CD4-positive, alpha-beta T cell treated with Interleukin-21 for 1 hour (primary cell): ENCODE measurements around the gene QPCT.
"Not testable (repeated sequence)": the region's sequence is repeated elsewhere in the genome, so short reads cannot be mapped to it uniquely, and the experiment has no call there.

Source experiments
- DNase-seq: peaks from one replicate; pipeline ENCODE4 v3.0.0-alpha.2; 2020

The QPCT gene

DNA sequence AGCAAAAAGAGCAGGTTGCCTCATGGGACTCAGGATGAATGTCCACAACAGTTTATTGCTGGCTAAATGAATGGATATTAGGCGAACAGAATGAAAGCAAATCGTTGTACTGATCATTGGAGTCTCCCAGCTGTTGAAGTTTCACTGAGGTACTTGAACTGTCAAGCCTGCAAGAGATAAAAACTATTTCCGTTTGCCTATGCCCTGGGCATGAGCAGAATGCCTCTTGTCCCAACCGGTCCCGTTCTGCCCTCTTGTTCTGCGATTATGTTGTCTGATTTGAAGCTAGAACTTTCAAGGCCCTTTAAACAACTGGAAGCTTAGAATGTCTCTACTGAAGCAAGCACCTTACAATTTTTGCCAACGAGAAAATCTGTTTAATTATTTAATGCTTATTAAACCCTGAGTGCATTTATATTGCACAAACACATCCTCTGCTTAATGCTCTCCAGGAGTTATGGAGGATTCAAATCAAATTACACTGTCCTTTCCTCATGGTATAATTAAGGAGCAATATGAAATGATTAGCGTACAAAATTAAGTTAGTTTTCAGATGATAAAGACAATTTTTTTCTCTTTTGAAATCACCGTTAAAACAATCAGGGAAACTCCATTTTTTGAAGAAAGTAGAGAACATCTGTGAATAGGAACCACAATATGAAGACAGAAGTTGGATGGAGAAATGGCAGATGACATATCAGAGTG is 17.7 kb downstream of the QPCT start:
- DNase-seq, result no peak

DNA sequence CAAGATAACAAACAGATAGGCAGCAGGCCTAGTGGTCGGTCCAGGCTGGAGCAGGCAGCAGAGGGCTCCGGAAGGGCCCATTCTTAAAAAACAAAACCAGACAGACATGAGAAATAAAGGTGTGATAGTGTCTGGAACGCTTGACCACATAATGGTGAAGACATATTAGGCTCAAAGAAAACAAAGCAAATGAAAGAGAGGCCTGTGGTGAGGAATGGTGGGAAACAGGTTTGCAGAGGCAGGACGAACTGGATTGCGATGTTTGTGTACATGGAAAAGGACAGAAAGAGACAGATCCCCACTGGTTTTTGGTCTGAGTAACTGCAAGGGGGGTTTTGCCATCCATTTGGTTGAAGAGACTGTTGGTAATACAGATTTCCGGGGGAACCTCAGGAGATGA is 19.9 kb downstream of the QPCT start:
- no peak for DNase-seq

DNA sequence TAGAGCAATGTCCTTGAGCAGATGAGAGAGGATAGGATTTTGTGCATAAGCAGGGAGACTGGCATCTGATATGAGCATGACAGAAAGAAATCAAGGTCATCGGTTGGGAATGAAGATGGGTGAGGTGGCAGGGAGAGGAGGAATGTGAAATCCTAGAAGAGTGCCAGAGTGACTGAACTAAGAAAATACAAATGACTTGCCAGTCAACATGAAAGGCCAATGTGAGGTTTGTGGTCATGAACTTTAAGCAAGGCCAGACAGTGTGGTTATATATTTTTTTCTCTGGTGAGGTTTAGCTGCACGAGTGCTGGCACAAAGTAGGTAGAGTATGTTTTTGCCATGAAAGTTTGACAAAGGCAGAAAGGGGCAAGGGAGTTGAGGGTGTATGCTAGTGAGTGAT is 21.2 kb downstream of the QPCT start:
- no peak for DNase-seq

DNA sequence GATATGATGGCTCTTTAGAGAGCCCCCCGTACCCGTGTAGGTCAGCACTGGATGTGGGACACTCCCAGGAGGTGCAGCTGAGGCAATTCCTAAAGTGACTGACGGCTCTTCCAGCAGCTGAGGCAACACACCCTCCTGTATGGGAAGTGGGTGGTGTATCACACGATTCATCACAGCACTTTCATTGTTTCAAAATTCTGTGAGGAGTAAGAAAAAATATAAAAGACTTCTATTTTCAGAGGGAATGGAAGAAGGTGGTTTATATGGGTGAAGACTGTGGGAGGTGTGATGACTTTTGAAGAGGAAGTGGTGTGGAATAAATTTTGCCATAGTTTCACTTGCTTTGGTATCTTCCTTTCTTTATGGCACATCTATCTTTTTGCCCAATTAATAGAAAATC is 22.3 kb downstream of the QPCT start:
- DNase-seq, result no peak

DNA sequence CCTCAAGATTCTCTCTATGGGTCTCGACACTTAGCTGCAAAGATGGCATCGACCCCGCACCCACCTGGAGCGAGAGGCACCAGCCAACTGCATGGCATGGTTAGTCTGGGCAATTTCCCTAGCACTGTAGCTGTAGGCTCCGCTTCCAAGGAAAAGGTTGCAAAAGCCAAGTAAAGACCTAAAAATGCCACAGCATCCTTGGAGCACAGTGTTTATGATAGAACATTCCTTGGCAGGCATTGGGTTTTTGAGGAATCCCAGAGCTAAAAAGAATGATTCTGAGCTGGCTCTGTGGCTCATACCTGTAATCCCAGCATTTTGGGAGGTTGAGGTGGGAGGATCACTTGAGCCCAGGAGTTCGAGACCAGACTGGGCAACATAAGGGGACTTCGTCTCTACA is 22.9 kb downstream of the QPCT start:
- no peak for DNase-seq

DNA sequence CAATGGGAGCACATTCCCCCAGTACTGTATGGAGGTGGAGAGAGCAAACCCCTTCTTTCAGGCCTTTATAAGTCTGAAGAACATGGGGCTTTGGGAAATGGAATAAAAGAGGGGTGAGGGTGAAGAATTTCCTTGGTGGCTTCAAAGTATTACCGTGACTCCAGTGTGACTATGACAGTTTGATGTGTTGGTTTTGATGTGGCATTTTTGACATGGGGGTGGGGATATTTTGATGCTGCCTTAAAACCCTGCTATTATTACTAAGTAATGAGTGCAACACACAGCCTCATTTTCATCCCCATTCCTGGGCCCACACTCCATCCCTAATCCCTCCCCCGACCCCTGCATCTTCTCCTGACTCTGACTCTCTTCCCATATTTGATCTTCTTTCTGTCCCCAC is 23.6 kb downstream of the QPCT start:
- DNase-seq, result peak; percentile 24

DNA sequence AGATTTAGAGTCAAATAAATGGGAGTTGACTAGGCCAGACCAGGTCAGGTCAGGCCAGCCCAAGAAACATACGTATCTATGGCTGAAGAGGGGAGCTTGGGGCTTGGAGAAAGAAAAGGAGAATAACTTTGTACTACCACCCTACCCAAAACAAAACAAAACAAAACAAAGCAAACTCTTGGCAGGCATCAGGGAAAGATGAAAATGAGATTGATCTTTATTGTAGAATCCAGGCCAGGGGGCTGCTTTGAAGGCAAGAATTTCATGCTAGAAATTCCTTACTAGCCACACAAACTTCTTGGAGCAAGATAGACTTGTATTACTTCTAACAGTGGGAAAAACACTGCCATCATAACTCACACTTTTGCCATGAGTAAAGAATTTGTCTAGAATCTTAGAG is 26.2 kb downstream of the QPCT start:
- no peak for DNase-seq

DNA sequence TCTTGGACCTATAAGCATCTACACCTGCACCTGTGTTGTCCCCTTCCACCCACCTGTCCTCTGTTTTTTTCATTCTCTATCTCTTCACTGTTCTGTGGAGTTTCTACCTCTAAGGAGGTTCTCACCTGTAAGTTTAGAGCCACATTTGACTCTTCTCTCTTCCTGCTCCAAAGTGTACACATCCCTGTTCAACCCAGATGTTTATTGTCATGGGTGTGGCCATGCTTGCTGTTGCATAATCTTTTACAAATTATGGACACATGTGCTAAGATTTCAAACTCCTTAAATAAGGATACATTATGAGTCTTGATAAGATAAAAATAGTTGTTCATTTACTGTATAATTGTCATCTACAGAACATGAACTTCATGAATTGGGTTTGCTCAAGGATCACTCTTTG is 27.6 kb downstream of the QPCT start:
- DNase-seq, result no peak

DNA sequence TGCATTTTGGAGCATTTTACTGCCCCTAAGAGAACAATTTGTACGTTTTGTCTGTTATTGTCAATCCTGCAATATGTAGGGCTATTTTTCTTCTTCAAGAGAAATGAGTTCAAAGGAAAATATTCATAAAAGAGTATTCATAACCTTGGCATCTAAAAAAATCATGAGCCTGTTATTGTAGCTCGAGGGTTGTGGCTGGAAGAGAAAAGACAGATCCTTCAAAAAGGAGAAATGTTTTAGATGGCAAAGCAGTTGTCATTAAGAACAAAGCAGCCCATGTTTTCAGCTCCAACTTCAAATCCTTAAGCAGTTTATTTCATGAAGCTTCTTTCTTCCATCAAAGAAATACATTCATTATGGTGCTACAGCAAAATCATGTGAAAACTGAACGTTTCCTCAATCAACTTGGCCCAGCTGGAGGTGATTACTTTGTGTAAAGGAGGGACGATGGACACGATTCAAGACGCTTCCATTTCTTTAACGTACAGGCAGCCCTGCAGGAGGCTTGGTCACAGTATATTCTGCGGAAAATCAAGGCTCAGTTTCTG is 31.4 kb downstream of the QPCT start:
- no peak for DNase-seq

DNA sequence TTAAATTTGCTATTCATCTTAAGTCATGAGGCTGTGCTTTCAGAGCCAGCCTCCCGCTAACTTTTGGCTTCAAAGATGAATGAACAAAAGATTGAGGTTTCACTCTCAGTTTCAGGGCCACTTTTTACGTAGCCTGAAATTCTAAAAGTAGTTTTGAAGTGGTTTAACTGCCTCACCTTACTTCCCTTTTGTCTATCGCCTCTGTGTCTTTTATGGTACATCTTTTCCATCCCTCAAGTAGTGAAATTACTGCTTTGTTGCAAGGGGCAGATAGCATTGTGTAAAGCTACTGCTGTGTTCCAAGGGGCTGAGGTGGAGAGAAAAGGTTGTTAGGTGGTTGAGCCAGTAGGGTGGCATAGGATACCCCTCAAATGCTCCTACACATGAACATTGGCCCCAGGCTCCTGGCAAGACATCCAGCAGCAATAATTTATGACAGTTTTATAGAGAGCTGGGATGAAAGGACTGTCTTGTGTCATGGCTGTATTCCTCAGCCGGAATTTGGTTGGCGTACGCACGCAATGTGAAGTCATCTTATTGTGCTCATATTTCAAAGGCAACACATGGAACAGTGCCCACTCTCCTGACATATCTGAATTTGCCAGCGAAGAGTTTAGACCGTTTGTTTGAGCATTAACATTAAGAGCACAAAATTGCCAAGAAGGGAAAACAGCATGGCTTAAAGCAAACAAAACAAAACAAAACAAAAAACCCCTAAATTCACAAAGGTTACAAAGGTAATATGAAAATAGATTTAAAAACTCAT is 32.2 kb downstream of the QPCT start:
- peak; percentile 31 for DNase-seq

DNA sequence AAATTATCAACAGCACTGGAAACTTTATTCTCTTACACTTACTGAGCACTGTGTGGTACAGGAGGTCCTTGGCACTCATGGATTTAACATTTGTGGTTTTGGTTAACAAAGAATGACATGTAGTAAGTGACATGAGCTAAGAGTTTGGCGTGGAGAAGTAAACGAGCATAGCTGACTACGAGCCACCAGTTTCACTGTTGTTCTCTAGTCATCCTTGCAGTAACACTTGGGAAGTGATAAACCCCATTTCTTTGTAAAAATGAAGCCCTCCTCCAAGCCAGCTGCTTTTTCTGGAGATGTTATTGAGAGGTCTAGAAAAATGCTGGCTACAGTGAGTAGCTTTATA is 32.7 kb downstream of the QPCT start:
- DNase-seq, result no peak

DNA sequence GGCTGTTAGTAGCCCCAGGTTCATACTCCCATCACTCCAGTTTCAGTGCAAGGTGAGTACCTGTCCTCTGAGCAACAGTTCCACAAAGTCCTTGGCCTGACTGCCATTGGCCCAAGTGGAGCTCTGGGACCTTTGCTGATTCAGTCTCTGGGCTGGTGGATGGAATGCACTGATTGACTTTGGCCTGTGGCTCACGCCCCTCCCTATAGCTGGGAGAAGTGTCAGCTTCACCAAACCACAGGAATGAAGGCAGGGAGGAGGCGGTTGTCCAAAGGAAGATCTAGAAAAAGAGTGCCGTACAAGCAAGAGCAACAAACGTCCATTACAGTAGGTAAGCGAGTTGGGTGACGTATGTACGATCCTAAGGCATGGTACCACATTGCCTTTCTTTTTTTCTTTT is 34.0 kb downstream of the QPCT start:
- no peak for DNase-seq

DNA sequence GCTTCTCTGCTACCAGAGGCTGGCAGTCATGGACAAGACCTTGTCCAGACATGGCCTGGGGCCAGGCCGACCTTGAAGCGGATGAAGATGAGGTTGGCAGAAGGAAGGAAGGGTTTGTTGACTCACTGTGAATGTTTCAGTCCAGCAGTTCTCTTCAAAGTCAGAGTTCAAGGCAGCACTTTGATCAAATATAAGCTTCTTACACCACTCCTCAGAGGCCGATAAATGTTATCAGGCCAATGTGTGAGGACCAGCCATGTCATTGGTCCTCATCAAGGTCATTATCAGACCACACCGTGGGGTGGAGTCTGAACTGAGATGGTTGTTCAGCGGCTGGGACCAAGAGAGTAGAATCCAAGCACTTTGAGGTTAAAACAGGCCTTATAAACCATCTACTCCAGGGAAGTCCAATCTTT is 35.5 kb downstream of the QPCT start:
- DNase-seq, result no peak

DNA sequence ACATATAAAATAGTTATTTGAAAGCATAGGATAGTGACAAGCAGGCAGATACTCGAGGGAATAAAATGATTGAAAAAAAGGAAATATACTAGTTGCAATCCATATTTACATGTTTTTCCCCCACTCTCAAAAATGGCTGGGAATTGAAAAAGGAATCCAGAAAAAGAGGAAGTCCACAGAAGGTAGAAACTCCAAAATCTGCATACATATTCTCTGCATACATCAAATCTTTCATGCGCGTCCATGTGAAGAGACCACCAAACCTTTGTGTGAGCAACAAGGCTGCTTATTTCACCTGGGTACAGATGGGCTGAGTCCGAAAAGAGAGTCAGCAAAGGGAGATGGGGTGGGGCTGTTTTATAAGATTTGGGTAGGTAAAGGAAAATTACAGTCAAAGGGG is 36.4 kb downstream of the QPCT start:
- DNase-seq, result not testable (repeated sequence)

DNA sequence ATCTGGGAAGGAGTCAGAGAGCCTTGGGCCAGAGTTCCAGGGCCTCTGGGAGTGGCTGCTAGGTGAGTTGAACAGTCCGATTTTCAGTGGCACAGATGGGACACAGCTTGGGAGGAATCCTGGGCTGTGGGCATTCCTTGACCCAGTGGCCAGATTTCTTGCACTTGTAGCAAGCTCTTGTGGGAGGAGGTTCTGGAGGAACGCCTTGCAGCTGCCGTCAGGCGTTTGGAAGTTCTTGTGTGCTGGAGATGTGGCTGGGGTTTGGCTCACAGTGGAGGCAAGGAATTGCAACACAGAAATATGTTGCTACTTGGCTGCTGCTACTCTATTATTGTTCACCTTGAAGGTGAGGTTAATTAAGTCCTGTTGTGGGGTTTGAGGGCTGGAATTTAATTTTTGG is 39.8 kb downstream of the QPCT start:
- not testable (repeated sequence) for DNase-seq

DNA sequence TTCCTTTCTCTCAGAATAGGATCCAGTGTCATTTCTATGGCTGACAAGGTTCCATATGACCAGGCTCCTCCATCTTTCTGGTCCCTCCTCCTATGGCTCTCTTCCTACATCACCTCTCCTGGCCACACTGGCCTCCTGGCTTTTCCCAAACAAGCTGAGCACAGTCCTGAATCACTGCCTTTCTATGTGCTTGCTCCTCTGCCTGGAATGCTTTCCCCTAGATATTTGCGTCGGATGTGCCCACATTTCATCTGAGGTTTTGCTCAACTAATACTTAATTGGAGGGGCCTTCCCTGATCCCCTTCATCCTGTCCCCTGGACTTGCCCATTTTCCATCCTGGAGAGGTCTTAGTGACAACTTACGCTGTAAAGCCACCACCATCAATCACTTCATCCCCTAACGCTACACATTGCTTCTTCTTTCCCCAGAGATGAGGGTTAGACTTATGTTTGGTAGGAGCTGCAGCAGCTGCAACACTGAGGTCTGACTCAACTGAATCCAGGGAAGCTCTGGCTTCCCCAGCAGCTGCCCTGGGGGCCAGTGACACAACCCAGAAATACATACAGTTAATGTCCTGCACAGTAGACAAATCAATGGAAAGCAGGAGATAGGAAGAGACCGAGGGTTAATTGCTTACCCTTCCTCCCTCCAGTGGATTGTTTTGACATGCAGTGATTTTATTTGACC is 42.9 kb downstream of the QPCT start:
- no peak for DNase-seq

DNA sequence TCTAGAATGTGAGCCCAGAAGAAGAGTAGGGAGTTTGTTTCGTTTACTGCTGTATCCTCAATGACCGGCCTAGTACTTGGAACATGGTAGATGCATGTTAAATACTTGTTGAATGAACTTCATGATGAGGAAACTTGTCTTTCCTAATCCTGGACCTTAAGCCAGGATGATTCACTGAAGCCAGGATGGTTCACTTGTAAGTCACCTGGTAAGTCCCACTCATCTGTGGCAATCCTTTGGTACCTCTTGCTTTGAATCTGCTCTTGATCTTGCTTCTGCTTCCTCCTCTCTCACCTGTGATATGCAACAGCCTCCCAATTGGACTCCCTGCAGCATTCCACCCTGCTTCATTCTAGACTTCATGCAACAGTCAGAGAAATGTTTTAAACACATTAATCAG is 43.6 kb downstream of the QPCT start:
- DNase-seq, result no peak

DNA sequence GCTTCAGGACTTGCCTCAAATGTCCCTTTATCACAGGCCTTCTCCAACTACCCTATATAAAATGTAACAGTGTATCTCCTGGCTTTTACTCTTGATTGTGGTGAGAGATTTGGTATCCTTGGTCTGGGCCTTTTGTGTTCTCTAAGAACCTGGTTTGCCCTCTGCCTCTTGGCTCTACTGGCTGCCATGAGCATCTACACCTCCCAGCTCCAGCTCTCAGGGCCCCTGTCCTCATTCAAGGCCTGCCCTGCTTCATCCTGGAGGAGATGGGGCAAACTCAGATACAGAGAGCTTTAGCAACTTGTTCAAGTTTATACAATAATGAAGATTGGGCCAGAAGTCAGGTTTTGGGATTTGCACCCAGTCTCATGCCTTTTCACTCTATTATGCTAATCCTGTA is 45.0 kb downstream of the QPCT start:
- no peak for DNase-seq

DNA sequence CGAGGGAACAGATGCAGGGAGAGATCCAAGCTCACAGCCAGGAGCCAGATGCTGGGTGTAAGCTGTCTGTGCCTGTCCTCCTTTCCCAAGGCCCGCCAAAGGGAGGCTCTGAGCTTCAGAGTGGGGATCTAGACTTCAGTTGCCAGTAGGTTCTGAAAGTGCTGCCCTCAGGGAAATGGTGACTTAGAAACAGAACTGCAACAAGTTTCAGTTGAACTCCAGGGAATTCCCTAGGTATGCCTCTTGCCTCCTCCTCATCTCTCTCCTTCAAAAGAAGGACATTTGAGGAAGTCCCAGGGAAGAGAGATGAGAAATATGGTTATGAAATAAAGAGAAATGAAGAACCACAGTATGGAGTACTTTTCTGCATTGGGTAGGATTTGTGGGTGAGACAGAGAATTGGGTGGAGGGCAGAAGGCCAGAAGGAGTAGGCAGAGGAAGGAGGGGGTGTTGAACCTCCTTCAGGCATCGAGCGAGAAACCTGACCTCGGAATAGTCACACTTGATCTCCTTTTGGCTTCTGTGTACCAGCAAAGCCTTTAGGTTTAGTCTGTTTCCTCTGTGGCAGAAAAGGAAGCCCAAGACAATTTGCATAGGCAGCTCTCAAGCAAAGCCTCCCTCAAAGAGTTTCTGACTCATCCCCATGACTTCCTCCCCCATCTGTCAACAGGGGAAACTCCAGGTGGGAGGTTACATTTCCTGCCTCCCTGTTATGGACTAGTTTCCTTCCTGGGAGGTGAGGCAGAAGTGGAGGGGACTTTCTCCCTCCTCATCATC is 45.7 kb downstream of the QPCT start:
- peak; percentile 77 for DNase-seq

DNA sequence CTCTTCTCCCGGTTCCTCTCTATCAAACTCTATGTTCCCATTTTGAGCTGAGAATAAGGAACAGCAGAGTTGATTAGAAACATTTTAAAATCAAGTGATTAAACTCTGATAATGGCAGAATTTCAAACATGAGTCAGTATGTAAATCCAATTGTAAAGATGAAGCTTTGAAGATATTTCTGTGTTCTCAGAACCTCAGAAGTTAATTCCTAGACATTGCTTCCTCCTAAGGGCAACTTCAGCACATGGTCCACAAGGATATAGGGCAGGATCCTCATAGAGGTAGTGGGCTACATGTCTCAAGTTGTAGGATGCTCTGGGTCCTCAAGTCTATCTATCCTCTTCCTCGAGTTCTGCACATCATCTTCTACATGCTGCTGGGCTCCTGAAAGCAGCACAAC is 46.3 kb downstream of the QPCT start:
- no peak for DNase-seq

DNA sequence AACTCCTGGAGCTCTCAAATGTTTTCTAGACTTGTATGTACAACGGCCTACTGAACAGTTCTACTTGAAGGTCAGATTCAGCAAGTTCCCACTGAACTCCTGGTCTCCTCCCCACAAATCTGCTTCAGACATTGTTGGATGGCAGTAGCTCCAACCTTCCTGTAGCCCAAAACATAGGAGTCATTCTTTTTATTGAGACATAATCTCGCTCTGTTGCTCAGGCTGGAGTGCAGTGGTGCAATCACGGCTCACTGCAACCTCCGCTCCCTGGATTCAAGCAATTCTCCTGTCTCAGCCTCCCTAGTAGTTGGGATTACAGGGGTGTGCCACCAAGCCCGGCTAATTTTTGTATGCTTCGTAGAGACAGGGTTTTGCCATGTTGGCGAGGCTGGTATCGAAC is 47.3 kb downstream of the QPCT start:
- DNase-seq, result no peak

DNA sequence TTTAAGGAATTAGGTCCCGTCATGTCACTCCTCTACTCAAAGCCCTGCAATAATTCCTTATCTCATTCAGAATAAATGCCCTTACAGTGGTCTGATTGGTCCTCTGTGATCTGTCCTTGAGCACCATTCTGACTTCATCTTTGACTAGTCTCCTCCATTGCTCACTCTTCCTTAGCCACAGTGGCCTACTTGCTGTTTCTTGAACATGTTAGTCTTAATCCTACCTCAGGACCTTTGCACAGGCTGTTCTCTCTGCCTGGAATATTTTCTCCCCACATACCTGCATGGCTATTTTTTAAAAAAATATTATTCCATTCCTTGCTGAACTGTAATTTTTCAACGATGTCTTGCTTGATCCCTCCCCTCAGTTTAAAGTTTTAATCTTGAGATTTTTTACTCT is 48.0 kb downstream of the QPCT start:
- no peak for DNase-seq

DNA sequence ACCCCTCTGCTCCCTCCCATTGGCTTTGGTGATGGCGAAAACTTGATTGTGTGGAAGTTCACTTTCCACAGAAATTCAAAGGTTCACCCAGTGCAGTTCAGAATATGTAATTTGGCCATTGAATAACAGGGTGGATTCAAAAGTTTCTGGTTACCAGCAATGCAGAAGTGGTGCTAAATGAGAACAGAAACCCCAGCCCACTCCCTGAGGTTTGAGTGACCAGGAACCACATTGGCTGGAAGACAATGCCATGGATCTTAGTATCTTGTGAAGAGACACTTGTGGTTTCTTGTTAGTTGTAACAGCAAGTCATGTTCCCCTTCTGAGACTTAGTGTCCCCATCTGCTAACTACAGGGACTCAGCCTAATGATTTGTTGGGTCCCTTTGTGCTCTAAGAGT is 49.8 kb downstream of the QPCT start:
- DNase-seq, result peak; percentile 6
